OCI-LY7 (cell line): ENCODE data around the gene KRTAP10-8. TPM values are rescaled to one million over a fixed set of nuclear protein-coding genes. Genes with fewer than 3 reads are reported as not detected.
"Not testable (repeated sequence)": the region's sequence is repeated elsewhere in the genome, so short reads cannot be mapped to it uniquely, and the experiment has no call there.

ENCODE experiments used
- BruUV-seq: library from RNA; stranded (reverse); fragments of 400-500 nt; replicated peaks from 2 replicates; lab custom pipeline; 2021; lab: Mats Ljungman, UMichigan
- CTCF ChIA-PET: fragments of 300-600 bp; sonication (Branson Sonifier 250); formaldehyde crosslinking; loops from one replicate; lab custom pipeline; 2022; ENCODE audit warnings: antibody characterized with exemption; ENCODE audit not compliant: unreplicated experiment; lab: Charles Lee
- POLR2A ChIA-PET: fragments of 300-600 bp; sonication (Branson Sonifier 250); formaldehyde crosslinking; loops from one replicate; lab custom pipeline; 2022; ENCODE audit warnings: antibody characterized with exemption; lab: Charles Lee
- DNase-seq: peaks from one replicate; pipeline ENCODE4 v3.0.0-alpha.2; 2015; ENCODE audit warnings: low spot score
- H2AFZ ChIP-seq: fragments of 200-600 bp; sonication (generic), shearing (Covaris generic); 2 replicates; pipeline ENCODE4 v1.6.1; 2014; ENCODE audit warnings: mild to moderate bottlenecking, antibody characterized with exemption, low read length, moderate library complexity
- H3K27ac ChIP-seq: fragments of 200-600 bp; sonication (generic); 2 replicates; pipeline ENCODE4 v1.5.1; 2014; ENCODE audit warnings: mixed run types, low read depth, mild to moderate bottlenecking, moderate library complexity, low read length, inconsistent platforms; ENCODE audit not compliant: poor library complexity, severe bottlenecking
- H3K36me3 ChIP-seq: fragments of 200-600 bp; sonication (generic); 2 replicates; pipeline ENCODE4 v1.6.1; 2014; ENCODE audit warnings: mild to moderate bottlenecking, antibody characterized with exemption, low read length, moderate library complexity, mixed read lengths; ENCODE audit not compliant: insufficient read depth
- H3K4me1 ChIP-seq: fragments of 200-600 bp; sonication (generic); 2 replicates; pipeline ENCODE4 v1.5.1; 2014; ENCODE audit warnings: mild to moderate bottlenecking, low read length; ENCODE audit not compliant: insufficient read depth, poor library complexity, severe bottlenecking
- H3K4me2 ChIP-seq: fragments of 200-600 bp; sonication (generic); 2 replicates; pipeline ENCODE4 v1.6.1; 2014; ENCODE audit warnings: mild to moderate bottlenecking, low read length
- H3K4me3 ChIP-seq: fragments of 200-600 bp; sonication (generic); 2 replicates; pipeline ENCODE4 v1.5.1; 2014; ENCODE audit warnings: mild to moderate bottlenecking, low read depth, low read length; ENCODE audit not compliant: poor library complexity, severe bottlenecking
- H3K79me2 ChIP-seq: fragments of 200-600 bp; sonication (generic); 2 replicates; pipeline ENCODE4 v1.6.1; 2016; ENCODE audit warnings: low read depth, mild to moderate bottlenecking, low read length, moderate library complexity, mixed read lengths; ENCODE audit not compliant: insufficient read depth
- H3K9me2 ChIP-seq: fragments of 200-600 bp; sonication (generic); 2 replicates; pipeline ENCODE4 v1.6.1; 2016; ENCODE audit warnings: mild to moderate bottlenecking, low read length, mixed read lengths; ENCODE audit not compliant: insufficient read depth
- H3K9me3 ChIP-seq: fragments of 200-600 bp; sonication (generic); 2 replicates; pipeline ENCODE4 v1.6.1; 2014; ENCODE audit warnings: mild to moderate bottlenecking, mixed run types, low read length, mixed read lengths
- H4K20me1 ChIP-seq: fragments of 200-600 bp; sonication (generic); 2 replicates; pipeline ENCODE4 v1.6.1; 2014; ENCODE audit warnings: mild to moderate bottlenecking, antibody characterized with exemption, low read length, moderate library complexity, mixed read lengths; ENCODE audit not compliant: insufficient read depth
- EZH2phosphoT487 ChIP-seq: fragments of 200-600 bp; sonication (generic); IDR thresholded peaks from 2 replicates; pipeline ENCODE4 v1.6.1; 2018; ENCODE audit warnings: low read depth, borderline replicate concordance, mild to moderate bottlenecking, mixed run types, antibody characterized with exemption, low read length, moderate library complexity, mixed read lengths
- intact Hi-C: fragments of 100-400 bp; cut with micrococcal nuclease; formaldehyde crosslinking; loops from one replicate; pipeline ENCODE4 v1.10.0; 2022; ENCODE audit not compliant: unreplicated experiment
- total RNA-seq, 2 experiments: library from RNA; depleted of rRNA in 1 of 2; stranded (reverse); fragments of >200 nt in 1 of 2; shearing (Covaris generic) in 1 of 2; gene quantifications; 2 replicates each; pipeline ENCODE4 v1.2.3, GENCODE V29; 2014 to 2022
- TF ChIP-seq, protein P1 (sequence below): fragments of 200-600 bp; sonication (generic); conservative IDR thresholded peaks from 2 replicates; pipeline ENCODE4 v1.5.1; 2014; ENCODE audit warnings: mild to moderate bottlenecking, antibody characterized with exemption, low read length, moderate library complexity, mixed read lengths

The KRTAP10-8 gene
- total RNA-seq, 2 experiments from 2014 or later, result not detected

DNA sequence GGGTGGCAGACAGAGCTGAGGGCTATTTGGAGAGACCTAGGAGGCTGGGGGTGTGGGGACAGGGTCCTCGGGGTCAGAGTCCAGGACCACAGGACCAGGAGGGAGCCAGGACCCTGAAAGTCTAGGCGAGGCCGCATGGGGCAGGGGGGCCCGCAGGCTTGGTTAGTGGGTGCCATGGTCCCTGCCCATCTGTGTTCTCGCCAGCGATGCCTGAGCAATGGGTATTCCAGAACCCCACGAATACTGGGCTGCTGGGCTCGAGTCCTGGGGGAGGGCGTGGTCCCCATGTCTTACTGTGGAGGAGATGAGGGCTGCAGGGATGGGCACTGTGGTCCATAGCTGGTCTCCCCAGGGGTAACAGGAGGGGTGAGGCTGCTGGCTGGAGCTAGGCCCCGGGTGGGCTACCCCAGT lies 21.6 kb upstream of the KRTAP10-8 start:
- ChIA-PET POLR2A (no interaction called here), CTCF (no interaction called here)
- Histone ChIP-seq H3K9me3 (no peaks in the 10 kb centered on the region), H3K4me2 (no peak overlapping the region), H3K27ac (no peak overlapping the region), H3K36me3 (no peaks in the 10 kb centered on the region), H3K4me1 (no peaks in the 10 kb centered on the region), H3K9me2 (no peaks in the 10 kb centered on the region), H2AFZ (no peak overlapping the region), H3K79me2 (no peaks in the 10 kb centered on the region), H4K20me1 (no peaks in the 10 kb centered on the region), H3K4me3 (no peak overlapping the region)
- TF ChIP-seq, protein P1, sequence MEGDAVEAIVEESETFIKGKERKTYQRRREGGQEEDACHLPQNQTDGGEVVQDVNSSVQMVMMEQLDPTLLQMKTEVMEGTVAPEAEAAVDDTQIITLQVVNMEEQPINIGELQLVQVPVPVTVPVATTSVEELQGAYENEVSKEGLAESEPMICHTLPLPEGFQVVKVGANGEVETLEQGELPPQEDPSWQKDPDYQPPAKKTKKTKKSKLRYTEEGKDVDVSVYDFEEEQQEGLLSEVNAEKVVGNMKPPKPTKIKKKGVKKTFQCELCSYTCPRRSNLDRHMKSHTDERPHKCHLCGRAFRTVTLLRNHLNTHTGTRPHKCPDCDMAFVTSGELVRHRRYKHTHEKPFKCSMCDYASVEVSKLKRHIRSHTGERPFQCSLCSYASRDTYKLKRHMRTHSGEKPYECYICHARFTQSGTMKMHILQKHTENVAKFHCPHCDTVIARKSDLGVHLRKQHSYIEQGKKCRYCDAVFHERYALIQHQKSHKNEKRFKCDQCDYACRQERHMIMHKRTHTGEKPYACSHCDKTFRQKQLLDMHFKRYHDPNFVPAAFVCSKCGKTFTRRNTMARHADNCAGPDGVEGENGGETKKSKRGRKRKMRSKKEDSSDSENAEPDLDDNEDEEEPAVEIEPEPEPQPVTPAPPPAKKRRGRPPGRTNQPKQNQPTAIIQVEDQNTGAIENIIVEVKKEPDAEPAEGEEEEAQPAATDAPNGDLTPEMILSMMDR, result no peak
- no peak for TF ChIP-seq EZH2phosphoT487
- BruUV-seq, result no TSS peak
- DNase-seq, result no peak
- intact Hi-C loops, result no loop called here

DNA sequence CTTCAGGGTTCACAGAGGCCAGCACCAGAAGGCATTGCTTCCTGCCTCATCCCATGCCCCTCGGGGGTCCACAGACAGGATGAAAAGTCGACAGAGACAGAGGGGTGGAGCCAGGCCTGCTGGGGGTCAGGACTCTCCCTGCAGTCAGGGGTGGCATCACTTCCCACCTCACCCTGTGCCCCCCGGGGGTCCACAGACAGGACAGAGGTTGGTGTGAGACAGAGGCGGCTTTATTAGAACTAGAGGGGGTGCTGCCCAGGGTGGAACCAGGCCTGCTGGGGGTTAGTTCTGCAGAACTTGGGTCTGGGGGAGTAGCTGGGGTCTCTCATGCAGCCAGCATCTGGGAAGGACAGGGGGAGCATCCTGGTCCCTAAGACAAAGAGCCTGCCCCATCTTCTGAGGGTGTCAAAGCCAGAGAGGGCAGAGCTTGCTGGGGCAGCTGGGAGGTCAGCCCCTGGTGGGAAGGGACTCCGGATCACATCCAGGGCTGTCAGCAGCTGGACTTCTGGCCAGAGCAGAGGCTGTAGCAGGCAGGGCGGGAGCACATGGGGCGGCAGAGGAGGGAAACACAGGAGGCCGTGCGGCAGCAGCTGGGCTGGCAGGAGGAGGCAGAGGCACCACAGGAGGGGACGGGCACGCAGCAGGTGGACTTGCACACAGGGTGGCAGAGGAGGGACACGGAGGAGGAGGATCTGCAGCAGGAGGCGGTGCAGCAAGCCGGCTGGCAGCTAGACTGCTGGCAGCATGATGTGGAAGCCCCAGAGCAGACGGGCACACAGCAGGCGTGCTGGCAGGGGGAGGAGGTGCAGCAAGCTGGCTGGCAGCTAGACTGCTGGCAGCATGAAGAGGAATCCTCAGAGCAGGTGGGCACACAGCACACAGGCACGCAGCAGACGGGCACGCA lies 20.7 kb upstream of the KRTAP10-8 start:
- H3K4me1 ChIP-seq, H3K4me3 ChIP-seq, H3K4me2 ChIP-seq, DNase-seq, CTCF ChIA-PET, intact Hi-C loops, H2AFZ ChIP-seq, H3K36me3 ChIP-seq, H3K79me2 ChIP-seq, H3K9me3 ChIP-seq, H4K20me1 ChIP-seq, BruUV-seq, H3K27ac ChIP-seq, H3K9me2 ChIP-seq: not testable (repeated sequence)
- POLR2A ChIA-PET, result interaction anchor here (0.7 kb wide), 1 partner anchor 421 kb away, joined by 4 read pairs; no protein-coding TSS in a partner anchor

DNA sequence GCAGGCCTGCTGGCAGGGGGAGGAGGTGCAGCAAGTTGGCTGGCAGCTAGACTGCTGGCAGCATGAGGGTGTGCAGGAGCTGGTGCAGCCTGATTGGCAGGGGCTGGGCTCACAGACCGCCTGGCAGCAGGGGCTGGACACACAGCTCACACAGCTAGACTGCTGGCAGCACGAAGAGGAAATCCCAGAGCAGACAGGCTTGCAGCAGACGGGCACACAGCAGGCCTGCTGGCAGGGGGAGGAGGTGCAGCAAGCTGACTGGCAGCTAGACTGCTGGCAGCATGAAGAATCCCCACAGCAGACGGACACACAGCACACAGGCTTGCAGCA lies 20.1 kb upstream of the KRTAP10-8 start:
- H4K20me1 ChIP-seq, H3K9me2 ChIP-seq, H3K9me3 ChIP-seq, CTCF ChIA-PET, H3K27ac ChIP-seq, H3K36me3 ChIP-seq, BruUV-seq, H3K4me2 ChIP-seq, H2AFZ ChIP-seq, H3K79me2 ChIP-seq, H3K4me3 ChIP-seq, intact Hi-C loops, H3K4me1 ChIP-seq, DNase-seq: not testable (repeated sequence)
- POLR2A ChIA-PET, result interaction anchor here (0.7 kb wide), 1 partner anchor 420 kb away, joined by 4 read pairs; no protein-coding TSS in a partner anchor
